Activated naive CD4-positive, alpha-beta T cell treated with anti-CD3 and anti-CD28 coated beads, Interleukin-2, amount 50 U/mL, for 24 hours (primary cell): ENCODE measurements around the gene LEF1.
A peak's percentile ranks its signal among the peaks of the same experiment; 100 is the strongest.

Source experiments
- H3K27ac Mint-ChIP-seq: one replicate; pipeline ENCODE4 v1.8.0; 2021; ENCODE audit warnings: mild to moderate bottlenecking, mixed read lengths
- H3K27me3 Mint-ChIP-seq: one replicate; pipeline ENCODE4 v1.8.0; 2021; ENCODE audit warnings: mixed read lengths
- H3K36me3 Mint-ChIP-seq: one replicate; pipeline ENCODE4 v1.8.0; 2021; ENCODE audit warnings: mixed read lengths
- H3K4me1 Mint-ChIP-seq: one replicate; pipeline ENCODE4 v1.8.0; 2021; ENCODE audit warnings: mixed read lengths
- H3K4me3 Mint-ChIP-seq: one replicate; pipeline ENCODE4 v1.8.0; 2021; ENCODE audit warnings: mild to moderate bottlenecking, mixed read lengths
- H3K9me3 Mint-ChIP-seq: one replicate; pipeline ENCODE4 v1.8.0; 2021; ENCODE audit warnings: mixed read lengths

LEF1 gene

GRCh38 chr4:108008721-108009120 is 160.0 kb downstream of the LEF1 start:
- no peaks in the 10 kb centered on the region for H3K27me3 Mint-ChIP-seq
- peaks cover 15% of the 10 kb centered on the region for H3K36me3 Mint-ChIP-seq
- no peak overlapping the region for H3K4me3 Mint-ChIP-seq
- no peaks in the 10 kb centered on the region for H3K9me3 Mint-ChIP-seq
- peaks cover 28% of the 10 kb centered on the region for H3K4me1 Mint-ChIP-seq
- no peak overlapping the region for H3K27ac Mint-ChIP-seq

- H3K27me3 Mint-ChIP-seq = no peaks in the 10 kb centered on the region
- peaks cover 36% of the 10 kb centered on the region for H3K4me1 Mint-ChIP-seq
- no peaks in the 10 kb centered on the region for H3K9me3 Mint-ChIP-seq
- peaks cover 15% of the 10 kb centered on the region for H3K36me3 Mint-ChIP-seq
- no peak overlapping the region for H3K4me3 Mint-ChIP-seq
- no peak overlapping the region for H3K27ac Mint-ChIP-seq
These were observed 160.7 kb downstream of the LEF1 start for GRCh38 chr4:108007984-108008383.

- peaks cover 12% of the 10 kb centered on the region for H3K36me3 Mint-ChIP-seq
These were observed 162.4 kb downstream of the LEF1 start for GRCh38 chr4:108006361-108006760.

GRCh38 chr4:108005807-108006206 is 162.9 kb downstream of the LEF1 start:
- Mint-ChIP-seq H3K4me1 (peaks cover 49% of the 10 kb centered on the region), H3K9me3 (no peaks in the 10 kb centered on the region), H3K27ac (no peak overlapping the region), H3K36me3 (peaks cover 10% of the 10 kb centered on the region), H3K4me3 (no peak overlapping the region), H3K27me3 (no peaks in the 10 kb centered on the region)

More at GRCh38 chr4:108006361-108006760, 162.4 kb downstream of the LEF1 start:
- no peak overlapping the region for H3K4me3 Mint-ChIP-seq
- no peaks in the 10 kb centered on the region for H3K27me3 Mint-ChIP-seq
- no peaks in the 10 kb centered on the region for H3K9me3 Mint-ChIP-seq
- H3K4me1 Mint-ChIP-seq = peaks cover 45% of the 10 kb centered on the region
- H3K27ac Mint-ChIP-seq = no peak overlapping the region

GRCh38 chr4:108004646-108005045 is 164.1 kb downstream of the LEF1 start:
- peaks cover 60% of the 10 kb centered on the region for H3K4me1 Mint-ChIP-seq
- no peaks in the 10 kb centered on the region for H3K27me3 Mint-ChIP-seq
- H3K27ac Mint-ChIP-seq = no peak overlapping the region
- no peaks in the 10 kb centered on the region for H3K9me3 Mint-ChIP-seq
- H3K4me3 Mint-ChIP-seq = no peak overlapping the region
- peaks cover 14% of the 10 kb centered on the region for H3K36me3 Mint-ChIP-seq

- Mint-ChIP-seq H3K9me3 (no peaks in the 10 kb centered on the region), H3K4me3 (no peak overlapping the region), H3K4me1 (peaks cover 61% of the 10 kb centered on the region), H3K27ac (peak overlapping the region; percentile 47), H3K36me3 (peaks cover 16% of the 10 kb centered on the region), H3K27me3 (no peaks in the 10 kb centered on the region)
These were observed 164.7 kb downstream of the LEF1 start for GRCh38 chr4:108003982-108004515.

- no peak overlapping the region for H3K27ac Mint-ChIP-seq
- H3K4me3 Mint-ChIP-seq = no peak overlapping the region
- H3K36me3 Mint-ChIP-seq = peaks cover 18% of the 10 kb centered on the region
- H3K27me3 Mint-ChIP-seq = no peaks in the 10 kb centered on the region
- H3K9me3 Mint-ChIP-seq = no peaks in the 10 kb centered on the region
- peaks cover 64% of the 10 kb centered on the region for H3K4me1 Mint-ChIP-seq
These were observed 167.1 kb downstream of the LEF1 start for GRCh38 chr4:108001540-108002135.

- Mint-ChIP-seq H3K4me1 (peaks cover 68% of the 10 kb centered on the region), H3K27me3 (no peaks in the 10 kb centered on the region), H3K36me3 (peaks cover 23% of the 10 kb centered on the region), H3K27ac (peak overlapping the region; percentile 13), H3K4me3 (no peak overlapping the region), H3K9me3 (no peaks in the 10 kb centered on the region)
These were observed 168.7 kb downstream of the LEF1 start for GRCh38 chr4:107999932-108000539.

GRCh38 chr4:107997794-107998193 is 170.9 kb downstream of the LEF1 start:
- Mint-ChIP-seq H3K27ac (no peak overlapping the region), H3K4me3 (no peak overlapping the region), H3K27me3 (no peaks in the 10 kb centered on the region), H3K9me3 (no peaks in the 10 kb centered on the region), H3K36me3 (peaks cover 23% of the 10 kb centered on the region), H3K4me1 (peaks cover 69% of the 10 kb centered on the region)
